Astrocyte (in vitro differentiated cells and primary cell): ENCODE data around the gene ROR1.

Experiments used
- EZH2 ChIP-seq: IDR thresholded peaks from 2 replicates; pipeline ENCODE4 v1.6.1; 2012; ENCODE audit warnings: mild to moderate bottlenecking, low read length, inconsistent platforms; ENCODE audit not compliant: insufficient read depth
- TF ChIP-seq, protein P1 (sequence below): IDR thresholded peaks from 2 replicates; pipeline ENCODE4 v1.5.1; 2011; ENCODE audit warnings: low read depth, mild to moderate bottlenecking, inconsistent platforms, low read length, moderate library complexity; ENCODE audit not compliant: insufficient read depth

DNA sequence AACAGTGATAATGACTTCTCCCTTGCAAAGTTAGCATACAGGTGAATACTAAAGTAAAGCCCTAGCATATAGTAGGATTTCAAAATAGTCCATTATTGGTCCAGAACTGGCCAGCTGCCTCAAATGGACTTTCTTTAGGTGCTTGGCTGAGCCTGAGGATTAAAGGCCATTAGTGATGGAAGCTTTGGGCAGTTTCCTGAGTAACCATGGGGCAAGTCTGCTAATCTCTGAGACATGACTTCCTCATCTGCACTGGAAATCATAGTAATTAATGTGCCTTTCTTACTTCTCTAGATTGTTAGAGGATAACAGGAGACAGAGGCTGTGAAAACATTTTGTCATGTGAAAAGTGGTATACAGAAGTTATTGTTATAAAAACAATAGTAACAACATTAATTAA is 273.1 kb downstream of the ROR1 start:
- TF ChIP-seq, protein P1, sequence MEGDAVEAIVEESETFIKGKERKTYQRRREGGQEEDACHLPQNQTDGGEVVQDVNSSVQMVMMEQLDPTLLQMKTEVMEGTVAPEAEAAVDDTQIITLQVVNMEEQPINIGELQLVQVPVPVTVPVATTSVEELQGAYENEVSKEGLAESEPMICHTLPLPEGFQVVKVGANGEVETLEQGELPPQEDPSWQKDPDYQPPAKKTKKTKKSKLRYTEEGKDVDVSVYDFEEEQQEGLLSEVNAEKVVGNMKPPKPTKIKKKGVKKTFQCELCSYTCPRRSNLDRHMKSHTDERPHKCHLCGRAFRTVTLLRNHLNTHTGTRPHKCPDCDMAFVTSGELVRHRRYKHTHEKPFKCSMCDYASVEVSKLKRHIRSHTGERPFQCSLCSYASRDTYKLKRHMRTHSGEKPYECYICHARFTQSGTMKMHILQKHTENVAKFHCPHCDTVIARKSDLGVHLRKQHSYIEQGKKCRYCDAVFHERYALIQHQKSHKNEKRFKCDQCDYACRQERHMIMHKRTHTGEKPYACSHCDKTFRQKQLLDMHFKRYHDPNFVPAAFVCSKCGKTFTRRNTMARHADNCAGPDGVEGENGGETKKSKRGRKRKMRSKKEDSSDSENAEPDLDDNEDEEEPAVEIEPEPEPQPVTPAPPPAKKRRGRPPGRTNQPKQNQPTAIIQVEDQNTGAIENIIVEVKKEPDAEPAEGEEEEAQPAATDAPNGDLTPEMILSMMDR = no peak
- TF ChIP-seq EZH2 = no peak
